PC-9 (cell line): Measurements from ENCODE around the gene AUH.

ENCODE experiments used
- CTCF ChIP-seq: fragments of 200-600 bp; sonication (generic); conservative IDR thresholded peaks from 2 replicates; pipeline ENCODE4 v1.6.1; 2017; ENCODE audit warnings: mixed run types, antibody characterized with exemption, mild to moderate bottlenecking, moderate library complexity
- EZH2 ChIP-seq: fragments of 200-600 bp; sonication (generic); IDR thresholded peaks from 2 replicates; pipeline ENCODE4 v1.8.0; 2017; ENCODE audit warnings: antibody characterized with exemption, low read depth

- TF ChIP-seq CTCF (no peak), EZH2 (no peak)
These were observed 14.5 kb upstream of the AUH start for GRCh38 chr9:91376239-91376638.
